Measurements from ENCODE around the gene RNU6-9.
A peak's percentile ranks its signal among the peaks of the same experiment; 100 is the strongest.
"Not testable (repeated sequence)": the region's sequence is repeated elsewhere in the genome, so short reads cannot be mapped to it uniquely, and the experiment has no call there.

Gene RNU6-9

DNA sequence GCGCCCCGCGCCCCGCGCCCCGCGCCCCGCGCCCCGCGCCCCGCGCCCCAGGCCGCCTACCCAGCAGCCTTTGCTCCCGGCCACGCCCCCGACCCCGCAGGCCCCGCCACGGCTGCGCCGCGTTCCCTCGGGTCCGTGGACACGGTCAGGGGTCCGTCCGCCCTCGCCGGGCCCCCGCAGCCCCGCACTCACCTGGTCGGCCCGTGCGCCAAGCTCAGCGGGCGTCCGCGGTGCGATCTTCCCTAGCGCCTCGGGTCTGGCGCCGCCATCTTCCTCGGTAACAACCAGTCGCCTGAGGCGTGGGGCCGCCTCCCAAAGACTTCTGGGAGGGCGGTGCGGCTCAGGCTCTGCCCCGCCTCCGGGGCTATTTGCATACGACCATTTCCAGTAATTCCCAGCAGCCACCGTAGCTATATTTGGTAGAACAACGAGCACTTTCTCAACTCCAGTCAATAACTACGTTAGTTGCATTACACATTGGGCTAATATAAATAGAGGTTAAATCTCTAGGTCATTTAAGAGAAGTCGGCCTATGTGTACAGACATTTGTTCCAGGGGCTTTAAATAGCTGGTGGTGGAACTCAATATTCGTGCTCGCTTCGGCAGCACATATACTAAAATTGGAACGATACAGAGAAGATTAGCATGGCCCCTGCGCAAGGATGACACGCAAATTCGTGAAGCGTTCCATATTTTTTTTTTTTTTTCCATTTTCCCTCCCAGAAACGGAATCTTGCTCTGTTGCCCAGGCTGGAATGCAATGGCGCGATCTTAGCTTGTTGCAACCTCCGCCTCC lies at the start of gene RNU6-9, which contains the start of gene MED16:
Gene RNU6-9, plus strand, starts transcription at position 591 of the 796 bp plus-strand sequence.
Gene MED16, minus strand, starts transcription at position 294 of the 796 bp plus-strand sequence. CDS start 2,056 bp downstream, outside the sequence.
- peak within 1 kb of the TSS; percentile 90 to 97 (median 95) for H3K27ac ChIP-seq
- peak within 1 kb of the TSS; percentile 91 to 97 (median 93) for H3K9ac ChIP-seq
- no peaks in the 10 kb centered on the region for H3K9me3 ChIP-seq (replicated peaks in 1 of 11)
- H3K27me3 ChIP-seq, result no peaks in the 10 kb centered on the region
- H3K4me3 ChIP-seq, result peak within 1 kb of the TSS; percentile 71 to 90 (median 78)
- no peak for TF ChIP-seq Cebpa-rat (IDR thresholded peaks at IDR 0.05)
- peaks cover 12 to 25% (median 20%) of the 10 kb centered on the region in 10 experiments; a peak in 19 of 20 replicates for H3K4me1 ChIP-seq
- H3K4me2 ChIP-seq, result peak within 1 kb of the TSS; percentile 84 to 93 (median 88)
- peaks cover 40 to 55% (median 49%) of the 10 kb centered on the region in 11 experiments for H3K36me3 ChIP-seq
- H4K20me1 ChIP-seq, result peaks cover 0 to 61% (median 33%) of the 10 kb centered on the region in 11 experiments; a peak in 15 of 22 replicates

DNA sequence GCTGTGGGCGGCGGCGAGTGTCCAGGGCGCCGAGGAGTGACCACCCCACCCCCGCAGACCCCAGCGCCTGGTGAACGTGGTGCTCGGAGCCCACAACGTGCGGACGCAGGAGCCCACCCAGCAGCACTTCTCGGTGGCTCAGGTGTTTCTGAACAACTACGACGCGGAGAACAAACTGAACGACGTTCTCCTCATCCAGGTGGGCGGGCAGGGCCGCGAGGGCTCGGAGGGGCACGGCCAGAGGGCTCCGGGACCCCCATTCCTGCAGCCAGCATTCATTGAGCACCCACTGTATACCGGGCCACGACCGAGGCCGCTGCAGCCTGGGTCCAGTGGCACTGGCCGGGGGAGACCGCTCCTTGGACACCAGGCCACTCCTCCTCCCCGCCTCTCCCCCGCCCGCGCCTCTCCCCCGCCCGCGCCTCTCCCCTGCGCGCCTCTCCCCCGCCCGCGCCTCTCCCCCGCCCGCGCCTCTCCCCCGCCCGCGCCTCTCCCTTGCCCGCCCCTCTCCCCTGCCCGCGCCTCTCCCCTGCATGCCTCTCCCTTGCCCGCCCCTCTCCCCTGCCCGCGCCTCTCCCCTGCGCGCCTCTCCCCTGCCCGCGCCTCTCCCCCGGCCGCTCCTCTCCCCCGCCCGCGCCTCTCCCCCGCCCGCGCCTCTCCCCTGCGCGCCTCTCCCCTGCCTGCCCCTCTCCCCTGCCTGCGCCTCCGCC lies 49.3 kb upstream of the RNU6-9 start:
- Histone ChIP-seq H3K36me3 (no peaks in the 10 kb centered on the region), H3K4me3 (no peak overlapping the region), H3K4me1 (peaks cover 16 to 38% (median 28%) of the 10 kb centered on the region in 10 experiments), H3K27me3 (peaks cover 65 to 83% (median 74%) of the 10 kb centered on the region in 11 experiments), H3K27ac (no peak overlapping the region), H3K9ac (no peak overlapping the region), H3K9me3 (replicated peaks in 1 of 11) (no peaks in the 10 kb centered on the region), H4K20me1 (peaks cover 0 to 33% (median 5%) of the 10 kb centered on the region in 11 experiments; a peak in 9 of 22 replicates), H3K4me2 (no peak overlapping the region)
- TF ChIP-seq Cebpa-rat (IDR thresholded peaks at IDR 0.05), result no peak

DNA sequence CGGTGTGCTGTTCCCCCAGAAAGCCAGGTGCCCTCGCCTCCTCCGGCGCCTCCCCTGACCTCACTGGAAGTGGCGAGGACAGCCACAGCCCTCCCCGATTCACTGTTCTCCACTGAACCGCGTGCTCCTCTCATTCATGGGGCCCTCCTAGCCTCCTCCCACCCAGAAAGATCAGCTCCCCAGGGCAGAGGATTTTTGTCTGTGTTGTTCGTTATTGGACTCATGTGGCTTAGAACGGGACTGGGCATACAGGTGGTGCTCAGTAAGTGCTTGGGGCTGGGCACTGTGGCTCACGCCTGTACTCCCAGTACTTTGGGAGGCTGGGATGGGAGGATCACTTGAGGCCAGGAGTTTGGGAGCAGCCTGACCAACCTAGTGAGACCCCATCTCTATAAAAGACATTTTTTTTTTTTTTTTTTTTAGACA lies 48.7 kb upstream of the RNU6-9 start:
- Histone ChIP-seq H3K4me2 (no peak overlapping the region), H3K9me3 (replicated peaks in 1 of 11) (no peaks in the 10 kb centered on the region), H3K27me3 (peaks cover 70 to 89% (median 80%) of the 10 kb centered on the region in 11 experiments), H3K36me3 (no peaks in the 10 kb centered on the region), H3K4me1 (peaks cover 10 to 33% (median 22%) of the 10 kb centered on the region in 10 experiments), H3K4me3 (no peak overlapping the region), H3K9ac (no peak overlapping the region), H3K27ac (no peak overlapping the region), H4K20me1 (peaks cover 0 to 33% (median 5%) of the 10 kb centered on the region in 11 experiments; a peak in 9 of 22 replicates)
- no peak for TF ChIP-seq Cebpa-rat (IDR thresholded peaks at IDR 0.05)

DNA sequence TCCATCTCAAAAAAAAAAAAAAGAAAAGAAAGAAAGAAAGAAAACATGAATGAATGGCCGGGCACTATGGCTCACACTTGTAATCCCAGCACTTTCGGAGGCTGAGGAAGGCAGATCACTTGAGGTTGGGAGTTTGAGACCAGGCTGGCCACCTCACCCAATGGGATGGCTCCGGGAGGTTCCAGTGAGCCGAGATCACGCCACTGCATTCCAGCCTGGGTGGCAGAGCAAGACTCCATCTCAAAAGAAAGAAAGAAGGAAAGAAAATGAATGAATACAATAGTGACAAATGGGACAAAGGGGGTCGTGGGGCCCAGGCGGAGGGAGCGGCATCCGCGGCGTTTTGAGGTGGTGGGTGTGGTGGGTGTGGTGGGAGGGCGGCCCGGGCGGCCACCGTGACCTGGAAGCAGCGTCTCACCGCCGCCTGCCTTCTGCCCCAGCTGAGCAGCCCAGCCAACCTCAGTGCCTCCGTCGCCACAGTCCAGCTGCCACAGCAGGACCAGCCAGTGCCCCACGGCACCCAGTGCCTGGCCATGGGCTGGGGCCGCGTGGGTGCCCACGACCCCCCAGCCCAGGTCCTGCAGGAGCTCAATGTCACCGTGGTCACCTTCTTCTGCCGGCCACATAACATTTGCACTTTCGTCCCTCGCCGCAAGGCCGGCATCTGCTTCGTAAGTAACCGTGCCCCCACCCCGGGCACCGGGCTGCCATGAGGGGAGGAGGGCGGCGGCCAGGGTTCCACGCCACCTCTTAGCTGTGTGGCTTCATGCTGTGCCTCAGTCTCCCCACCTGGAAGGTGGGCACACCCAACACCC lies 47.4 kb upstream of the RNU6-9 start:
- Histone ChIP-seq H3K27me3 (peaks cover 77 to 100% (median 93%) of the 10 kb centered on the region in 11 experiments), H4K20me1 (peaks cover 0 to 33% (median 5%) of the 10 kb centered on the region in 11 experiments; a peak in 9 of 22 replicates), H3K36me3 (no peaks in the 10 kb centered on the region), H3K9me3 (replicated peaks in 1 of 11) (no peaks in the 10 kb centered on the region), H3K4me1 (peaks cover 6 to 22% (median 9%) of the 10 kb centered on the region in 10 experiments; a peak in 18 of 20 replicates), H3K27ac (no peak overlapping the region), H3K9ac (no peak overlapping the region), H3K4me3 (no peak overlapping the region), H3K4me2 (no peak overlapping the region)
- no peak for TF ChIP-seq Cebpa-rat (IDR thresholded peaks at IDR 0.05)

DNA sequence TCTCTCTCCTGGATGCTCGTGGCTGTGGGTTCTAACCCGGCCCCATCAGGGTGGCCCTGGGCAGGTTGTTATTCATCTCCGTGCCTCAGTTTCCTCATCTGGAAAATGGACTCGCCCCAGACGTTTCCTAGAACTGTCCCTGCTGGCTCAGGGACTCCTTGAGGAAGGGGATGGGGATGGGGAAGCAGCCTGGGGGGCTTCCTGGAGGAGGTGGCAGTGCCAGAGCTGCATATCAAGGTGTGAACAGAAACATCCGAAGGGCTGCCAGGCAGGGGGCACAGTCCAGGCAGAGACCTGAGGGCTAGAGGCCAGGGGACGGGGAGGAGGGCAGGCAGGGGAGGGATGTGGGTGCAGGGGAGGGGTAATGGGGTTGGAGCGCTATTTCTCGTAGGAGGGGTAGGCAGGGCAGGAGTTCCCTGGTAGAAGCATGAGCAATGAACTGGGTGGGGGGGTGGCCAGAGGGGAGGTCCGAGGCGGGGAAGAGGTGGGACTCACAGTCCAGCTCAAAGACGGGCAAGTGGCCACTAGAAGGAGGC lies 44.8 kb upstream of the RNU6-9 start:
- Histone ChIP-seq H3K4me3 (no peak overlapping the region), H3K36me3 (no peaks in the 10 kb centered on the region), H4K20me1 (peaks cover 0 to 28% (median 0%) of the 10 kb centered on the region in 11 experiments; a peak in 8 of 22 replicates), H3K9ac (no peak overlapping the region), H3K9me3 (replicated peaks in 1 of 11) (no peaks in the 10 kb centered on the region), H3K27me3 (peaks cover 72 to 94% (median 91%) of the 10 kb centered on the region in 11 experiments), H3K4me1 (peaks cover 5 to 22% (median 9%) of the 10 kb centered on the region in 10 experiments; a peak in 15 of 20 replicates), H3K27ac (no peak overlapping the region), H3K4me2 (peak overlapping the region in 1 of 11 experiments; percentile 15; a peak in 2 of 22 replicates)
- TF ChIP-seq Cebpa-rat (IDR thresholded peaks at IDR 0.05), result no peak

DNA sequence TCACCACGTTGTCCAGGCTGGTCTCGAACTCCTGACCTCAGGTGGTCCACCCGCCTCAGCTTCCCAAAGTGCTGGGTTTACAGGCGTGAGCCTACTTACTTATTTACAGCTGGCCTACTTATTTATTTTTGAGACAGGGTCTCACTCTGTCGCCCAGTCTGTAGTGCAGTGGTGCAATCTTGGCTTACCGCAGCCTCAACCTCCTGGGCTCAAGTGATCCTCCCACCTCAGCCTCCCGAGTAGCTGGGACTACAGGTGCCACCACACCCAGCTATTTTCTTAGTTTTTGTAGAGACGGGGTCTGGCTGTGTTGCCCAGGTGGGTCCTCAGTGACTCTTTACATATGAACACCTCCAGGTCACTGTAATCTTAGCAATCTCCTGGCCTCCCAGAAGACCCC lies 44.1 kb upstream of the RNU6-9 start:
- Histone ChIP-seq H3K27me3 (peaks cover 66 to 90% (median 85%) of the 10 kb centered on the region in 11 experiments), H3K4me1 (peaks cover 5 to 22% (median 9%) of the 10 kb centered on the region in 10 experiments; a peak in 15 of 20 replicates)

DNA sequence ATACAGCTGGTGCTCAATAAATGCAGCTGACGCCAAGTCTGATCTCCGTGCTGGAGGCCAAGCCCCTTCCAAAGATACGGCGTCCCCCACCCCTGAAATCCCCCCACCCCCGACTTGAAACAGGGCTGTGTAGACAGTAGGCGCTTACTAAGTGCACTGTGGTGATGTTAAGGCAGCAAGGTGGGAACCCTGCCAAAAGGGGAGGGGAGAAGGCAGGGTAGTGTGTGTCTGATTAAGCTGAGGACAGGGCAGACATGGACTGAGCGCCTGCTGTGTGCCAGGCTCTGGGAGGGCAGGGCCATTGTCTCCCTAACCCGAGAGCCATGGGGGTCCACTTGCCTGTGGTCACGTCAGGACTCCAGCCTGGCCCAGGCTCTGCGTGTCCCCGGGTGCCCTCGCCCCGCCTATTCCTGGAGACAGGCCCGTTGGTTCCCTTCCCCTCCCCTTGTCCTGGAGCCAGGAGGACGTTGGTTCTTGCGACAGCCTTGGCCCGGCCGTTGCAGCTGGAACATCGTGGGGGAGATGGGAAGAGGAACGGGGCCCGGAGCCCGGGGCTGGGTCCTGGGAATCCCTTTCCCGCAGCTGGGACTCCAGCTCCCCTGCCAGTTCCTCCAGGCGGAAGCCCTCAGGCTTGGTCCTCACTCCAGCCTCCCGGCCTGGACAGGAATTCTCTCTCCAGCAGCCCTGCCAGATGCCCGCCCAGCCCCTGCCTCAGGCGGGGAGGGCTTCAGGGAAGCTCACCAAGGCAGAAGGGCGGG lies 42.9 kb upstream of the RNU6-9 start:
- no peak for TF ChIP-seq Cebpa-rat (IDR thresholded peaks at IDR 0.05)

More for the DNA sequence above, 44.1 kb upstream of the RNU6-9 start:
- peaks cover 0 to 23% (median 0%) of the 10 kb centered on the region in 11 experiments; a peak in 8 of 22 replicates for H4K20me1 ChIP-seq
- not testable (repeated sequence) for H3K27ac ChIP-seq; H3K36me3 ChIP-seq; H3K9me3 ChIP-seq (replicated peaks in 1 of 11); H3K4me2 ChIP-seq; H3K4me3 ChIP-seq; H3K9ac ChIP-seq

More for the DNA sequence above, 42.9 kb upstream of the RNU6-9 start:
- Histone ChIP-seq H4K20me1 (peaks cover 0 to 13% (median 0%) of the 10 kb centered on the region in 11 experiments; a peak in 7 of 22 replicates), H3K27me3 (peaks cover 54 to 80% (median 73%) of the 10 kb centered on the region in 11 experiments), H3K9ac (peak overlapping the region in 2 of 11 experiments; percentile 11 to 29; a peak in 1 of 22 replicates), H3K27ac (peak overlapping the region in 1 of 11 experiments; percentile 25; a peak in 1 of 22 replicates), H3K4me2 (peak overlapping the region in 5 of 11 experiments; percentile 22 to 70 (median 62); a peak in 8 of 22 replicates), H3K4me3 (no peak overlapping the region), H3K9me3 (replicated peaks in 1 of 11) (no peaks in the 10 kb centered on the region), H3K4me1 (peaks cover 5 to 21% (median 9%) of the 10 kb centered on the region in 10 experiments; a peak in 14 of 20 replicates), H3K36me3 (no peaks in the 10 kb centered on the region)
